NCI-H1436 (cell line): ENCODE measurements around the gene PRKRA.
"Not testable (repeated sequence)": the region's sequence is repeated elsewhere in the genome, so short reads cannot be mapped to it uniquely, and the experiment has no call there.

Experiments used
- DNase-seq: peaks from one replicate; lab custom pipeline; 2025; lab: John Stamatoyannopoulos, UW

PRKRA gene

DNA sequence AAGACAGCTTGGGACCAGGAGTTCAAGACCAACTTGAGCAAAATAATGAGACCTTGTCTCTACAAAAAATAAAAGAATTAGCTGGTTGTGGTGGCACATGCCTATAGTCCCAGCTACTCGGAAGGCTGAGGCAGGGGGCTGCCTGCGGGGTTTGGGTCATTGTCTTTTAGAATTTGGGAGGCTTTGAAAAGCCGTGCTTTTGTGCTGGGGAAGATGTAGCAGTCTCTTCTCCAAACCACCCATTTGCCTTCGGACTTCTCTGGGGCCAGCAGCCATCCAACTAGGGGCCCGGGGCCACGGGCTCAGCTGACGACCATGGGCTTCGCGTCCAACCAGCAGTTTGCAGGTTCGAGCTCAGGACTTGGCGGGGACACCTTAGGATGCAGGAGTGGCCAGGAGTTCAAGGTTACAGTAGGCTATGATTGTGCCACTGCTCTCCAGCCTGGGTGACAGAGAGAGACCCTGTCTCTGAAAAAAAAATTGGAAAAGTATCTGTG, 6.5 kb upstream of the PRKRA start:
- DNase-seq, result no peak

DNA sequence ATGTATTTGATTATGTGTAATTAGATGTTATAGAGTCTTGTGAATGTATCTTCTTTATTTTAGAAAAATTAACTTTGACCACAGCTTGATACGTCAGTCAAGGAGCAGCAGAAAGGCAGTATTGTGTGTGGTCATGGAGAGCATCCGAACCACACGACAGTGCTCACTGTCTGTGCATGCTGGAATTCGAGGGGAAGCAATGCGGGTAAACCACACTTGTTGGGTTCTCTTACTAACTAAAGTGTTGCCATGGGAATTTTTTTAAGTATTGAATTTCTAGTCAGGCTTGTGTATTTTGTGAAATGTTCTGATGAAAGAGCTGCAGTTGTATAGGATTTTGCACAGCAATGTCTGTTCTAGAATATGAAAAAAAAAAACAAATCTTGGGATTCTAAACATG, 5.0 kb upstream of the PRKRA start:
- no peak for DNase-seq

DNA sequence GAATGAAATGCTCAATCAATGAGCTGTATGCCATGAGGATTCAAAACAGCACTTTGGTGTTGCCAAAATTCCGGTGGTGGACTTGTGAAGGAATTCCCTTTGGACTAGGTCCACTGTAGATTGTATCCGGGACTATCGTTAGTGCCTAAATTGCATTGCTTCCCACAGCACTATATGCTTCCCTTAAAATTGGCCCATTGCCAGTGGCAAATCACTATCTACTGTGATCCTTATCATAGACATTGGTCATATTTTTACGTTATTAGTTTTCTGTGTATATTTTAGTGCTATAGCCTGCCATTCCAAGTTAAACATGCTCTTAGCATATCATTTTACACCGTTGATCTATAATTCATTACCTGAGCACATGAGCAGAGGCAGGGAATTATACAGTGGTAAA, 1.9 kb upstream of the PRKRA start:
- no peak for DNase-seq

DNA sequence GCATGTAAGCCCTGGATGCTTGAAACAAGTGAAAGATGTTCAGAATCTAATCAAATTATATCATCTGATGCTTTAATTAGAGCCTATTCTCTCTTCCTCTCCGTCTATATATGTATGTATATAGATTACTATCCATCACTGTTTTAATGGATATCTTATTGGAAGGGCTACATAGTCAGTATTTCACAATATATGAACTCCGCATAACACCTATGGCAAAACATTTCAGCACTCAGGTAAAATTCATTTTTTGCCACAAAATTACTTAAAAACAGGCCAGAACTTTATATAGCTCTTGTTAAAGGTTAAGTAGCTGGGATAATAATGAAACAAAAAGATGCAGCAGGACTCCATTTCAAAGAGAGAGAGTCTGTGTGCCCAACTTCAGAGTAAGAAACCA, 1.4 kb upstream of the PRKRA start:
- DNase-seq, result no peak

DNA sequence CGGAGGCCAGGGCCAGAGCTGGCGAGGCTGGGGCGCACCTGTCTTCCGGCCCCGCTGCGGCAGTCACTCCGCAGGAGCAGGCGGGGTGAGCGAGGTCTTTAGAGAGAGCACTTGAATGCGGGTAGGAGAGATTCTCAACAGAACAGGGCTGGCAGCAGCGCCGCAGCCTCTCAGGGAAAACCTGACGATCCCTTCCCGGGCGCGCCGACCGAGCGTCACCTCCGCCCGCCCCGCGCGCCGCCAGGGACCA, 526 bp downstream of the PRKRA start:
- DNase-seq, result no peak

DNA sequence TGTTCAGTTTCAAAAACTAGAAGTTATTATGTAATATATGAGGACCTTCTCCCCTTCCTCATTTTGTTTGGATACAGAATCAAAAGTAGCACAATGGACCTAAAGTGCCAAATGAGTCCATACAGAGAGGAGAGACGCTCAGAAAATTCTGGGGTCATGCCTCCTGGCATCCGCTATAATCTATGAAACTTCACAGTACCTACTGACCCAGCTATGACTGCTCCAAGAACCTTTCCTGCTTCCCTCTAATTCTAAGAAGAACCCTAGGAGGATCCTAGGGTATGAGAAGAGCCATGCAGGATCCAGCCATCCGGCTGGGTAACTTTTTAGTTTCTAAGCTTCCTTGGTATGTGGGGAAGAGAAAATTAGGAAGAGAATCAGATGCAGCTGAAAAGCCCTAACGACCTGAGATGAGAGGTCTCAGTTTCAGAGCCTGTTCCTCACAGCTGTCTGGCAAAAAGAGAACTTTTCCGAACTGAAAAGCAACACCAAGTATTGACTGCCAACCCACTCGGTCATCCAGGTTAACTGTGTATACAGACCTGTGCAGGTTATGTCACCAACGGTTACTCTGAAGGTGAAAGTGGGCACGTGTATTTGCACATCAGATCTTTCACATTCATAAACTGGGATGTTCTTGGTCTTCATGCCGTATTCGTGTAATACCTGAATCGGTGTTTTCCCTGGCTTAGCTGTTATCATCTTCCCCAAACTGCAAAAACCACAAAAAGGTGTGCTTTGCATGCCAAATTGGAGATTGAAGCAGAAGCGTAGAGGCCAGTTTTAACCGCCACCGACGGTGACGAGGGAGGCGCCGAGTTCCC, 1.1 kb downstream of the PRKRA start:
- no peak for DNase-seq

DNA sequence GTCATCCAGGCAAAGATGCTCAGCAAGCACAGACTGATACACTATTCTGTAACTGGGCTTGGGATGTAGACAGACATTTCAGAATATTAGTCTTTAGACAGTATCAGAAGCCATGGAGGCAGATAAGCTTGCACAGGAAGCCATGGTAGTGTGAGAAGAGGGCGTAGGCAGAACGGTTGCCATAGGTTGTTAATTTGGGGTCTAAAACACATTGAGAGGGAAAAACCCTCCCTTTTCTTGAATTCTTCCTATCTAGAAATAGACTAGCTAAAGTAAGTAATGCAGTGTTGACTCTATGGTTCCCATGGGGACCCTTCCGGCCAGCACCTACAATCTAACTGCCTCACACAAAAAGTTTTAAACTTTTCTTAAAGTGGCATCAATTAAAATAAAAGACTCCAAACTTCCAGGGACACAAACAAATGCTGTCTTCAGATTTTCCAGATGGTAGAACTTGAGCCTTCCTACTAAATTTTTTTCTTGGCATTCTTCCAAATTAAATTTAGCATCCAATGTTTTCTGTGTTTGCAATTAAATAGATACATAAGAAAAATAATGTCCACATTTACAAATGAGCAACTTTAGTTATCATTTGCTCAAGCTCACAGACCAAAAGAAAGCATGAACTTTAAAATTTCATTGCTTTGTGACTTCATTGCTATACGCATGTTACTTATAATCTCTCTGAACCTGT, 1.9 kb downstream of the PRKRA start:
- DNase-seq, result no peak

DNA sequence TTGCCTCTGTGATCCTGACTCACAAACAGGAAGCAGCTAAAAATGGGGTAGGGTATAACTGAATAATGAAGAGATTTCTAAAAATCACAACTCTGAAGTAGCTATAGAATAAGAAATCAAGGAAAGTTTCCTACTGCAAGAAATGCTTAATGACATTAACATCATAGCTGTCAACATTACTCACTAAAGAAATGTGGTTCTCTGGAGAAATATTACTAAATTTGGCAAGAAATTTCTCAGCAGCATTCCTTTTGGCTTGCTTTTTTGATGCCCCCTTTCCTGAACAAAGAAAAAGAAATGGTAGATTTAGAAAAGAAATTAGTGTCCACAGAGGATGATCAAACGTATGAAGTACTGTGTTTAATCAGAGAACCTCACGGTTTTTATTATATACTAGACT, 9.5 kb downstream of the PRKRA start:
- DNase-seq, result no peak

DNA sequence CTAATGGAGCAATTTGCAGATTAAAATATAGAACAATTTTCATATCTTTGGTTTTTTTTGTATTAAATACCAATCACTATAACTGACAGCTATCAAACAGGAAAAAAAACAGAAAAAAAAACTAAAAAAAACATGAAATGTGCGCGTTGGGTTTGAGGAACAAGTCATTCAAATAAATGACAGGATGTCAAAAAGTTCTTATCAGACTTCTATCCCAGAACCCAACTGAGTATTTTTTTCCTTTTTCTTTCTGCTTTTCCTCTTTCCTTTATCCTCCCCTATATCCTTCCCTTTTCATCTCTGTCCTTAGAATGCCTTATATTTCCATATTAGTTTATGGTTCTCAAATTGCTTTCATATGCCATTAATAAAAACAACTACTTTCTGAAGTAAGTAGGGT, 14.3 kb downstream of the PRKRA start:
- DNase-seq, result no peak

DNA sequence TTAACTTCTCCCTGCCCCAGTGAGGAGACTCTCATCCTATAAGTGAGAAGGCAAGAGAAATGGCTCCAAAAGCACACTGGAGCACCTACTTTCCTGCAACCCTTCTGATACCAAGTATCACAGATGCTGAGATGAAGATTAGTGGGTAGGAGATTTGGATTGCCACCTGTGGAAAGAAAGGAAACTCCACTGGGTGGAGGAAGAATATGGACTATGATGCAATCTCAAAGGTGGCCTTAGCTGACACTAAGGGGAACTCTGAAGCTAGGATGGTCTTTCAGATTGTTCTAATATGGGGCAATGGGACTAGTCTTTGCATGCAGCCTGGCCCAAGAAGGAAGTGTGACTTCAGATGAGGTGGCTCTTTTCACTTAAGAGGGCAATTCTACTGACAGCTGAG, 21.6 kb downstream of the PRKRA start:
- no peak for DNase-seq

DNA sequence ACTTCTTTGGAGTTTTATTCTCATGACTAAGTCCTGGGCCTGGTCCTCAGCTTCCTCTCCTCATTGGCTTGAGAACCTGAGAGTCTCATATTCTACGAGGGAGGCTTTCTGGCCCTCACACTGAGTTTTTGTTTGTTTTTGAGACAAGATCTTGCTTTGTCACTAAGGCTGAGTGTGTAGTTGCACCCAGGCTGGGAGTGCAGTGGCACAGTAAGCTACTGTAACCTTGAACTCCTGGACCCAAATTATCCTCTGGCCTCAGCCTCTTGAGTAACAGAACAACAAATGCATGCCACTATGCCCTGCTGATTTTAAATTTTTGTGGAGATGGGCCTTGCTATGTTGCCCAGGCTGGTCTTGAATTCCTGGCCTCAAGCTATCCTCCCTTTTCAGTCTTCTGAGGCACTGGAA, 22.6 kb downstream of the PRKRA start:
- no peak for DNase-seq

DNA sequence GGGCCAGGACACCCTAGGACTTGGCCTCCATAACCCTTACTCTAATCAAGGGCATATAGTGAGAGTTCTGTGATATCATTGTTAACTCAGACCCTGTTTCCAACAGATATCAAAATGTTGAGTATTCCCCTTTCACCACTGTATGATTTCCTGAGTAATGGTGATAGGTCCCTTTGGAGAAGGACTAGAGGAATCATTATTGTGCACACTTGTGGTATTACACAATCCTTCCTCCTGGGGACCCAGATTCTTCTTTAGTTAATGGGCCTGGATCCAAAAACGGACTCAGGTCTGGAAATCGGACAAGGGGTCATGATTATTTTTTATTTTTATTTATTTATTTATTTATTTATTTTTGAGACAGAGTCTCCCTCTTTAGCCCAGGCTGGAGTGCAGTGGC, 23.5 kb downstream of the PRKRA start:
- DNase-seq, result no peak

DNA sequence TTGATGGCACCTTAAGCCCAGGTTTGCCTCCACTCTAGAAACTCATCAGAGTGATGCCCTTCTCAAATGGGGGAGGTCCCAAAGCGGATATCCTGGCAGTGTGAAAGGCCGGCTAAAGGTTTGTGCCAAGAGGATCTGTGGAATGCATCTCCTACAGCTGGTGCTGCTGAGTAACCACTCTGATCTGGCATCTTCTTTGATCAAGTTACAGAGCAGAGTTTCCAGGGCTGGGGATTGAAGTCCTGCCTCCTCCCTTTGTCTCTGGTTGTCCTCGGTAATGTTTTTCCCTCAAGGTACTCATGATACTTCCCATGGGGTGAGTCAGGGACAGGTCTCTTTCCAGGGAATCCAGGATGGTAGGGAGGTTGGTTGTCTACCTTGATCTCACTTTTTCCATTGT, 24.6 kb downstream of the PRKRA start:
- DNase-seq, result no peak

DNA sequence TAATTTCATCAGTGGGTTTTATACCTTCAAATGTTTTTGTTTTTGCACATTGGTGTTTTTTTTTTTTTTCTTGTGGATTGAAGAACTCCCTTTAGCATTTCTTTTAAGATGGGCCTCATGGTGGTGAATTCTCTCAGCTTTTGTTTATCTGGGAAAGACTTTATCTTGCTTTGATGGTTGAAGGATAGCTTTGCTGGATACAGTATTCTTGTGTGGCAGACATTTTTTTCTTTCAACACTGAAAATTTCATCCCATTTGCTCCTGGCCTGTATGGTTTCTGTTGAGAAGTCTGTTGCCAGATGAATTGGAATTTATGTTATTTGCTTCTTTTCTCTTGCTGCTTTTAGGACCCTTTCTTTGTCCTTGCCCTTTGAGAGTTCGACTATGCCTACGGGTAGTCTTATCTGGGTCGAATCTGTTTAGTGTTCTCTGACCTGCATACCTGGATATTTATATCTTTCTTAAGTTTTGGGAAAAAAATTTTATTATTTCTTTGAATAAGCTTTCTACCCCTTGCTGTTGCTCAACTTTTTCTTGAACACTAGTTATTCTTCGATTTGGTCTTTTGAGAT, 25.6 kb downstream of the PRKRA start:
- DNase-seq, result no peak

DNA sequence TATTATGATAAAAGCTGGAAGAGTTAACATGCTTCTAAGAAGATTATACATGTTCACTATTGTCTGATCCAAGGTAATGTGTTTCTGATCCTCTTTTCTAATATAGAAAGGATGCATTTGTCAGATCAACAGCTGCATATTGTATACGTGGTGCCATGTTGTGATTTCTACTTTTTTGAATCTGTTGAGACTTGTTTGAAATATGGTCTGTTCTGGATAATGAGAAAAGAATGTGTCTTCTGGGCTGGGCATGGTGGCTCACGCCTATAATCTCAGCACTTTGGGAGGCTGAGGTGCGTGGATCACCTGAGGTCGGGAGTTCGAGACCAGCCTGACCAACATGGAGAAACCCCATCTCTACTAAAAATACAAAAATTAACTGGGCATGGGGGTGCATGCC, 27.2 kb downstream of the PRKRA start:
- DNase-seq, result not testable (repeated sequence)

DNA sequence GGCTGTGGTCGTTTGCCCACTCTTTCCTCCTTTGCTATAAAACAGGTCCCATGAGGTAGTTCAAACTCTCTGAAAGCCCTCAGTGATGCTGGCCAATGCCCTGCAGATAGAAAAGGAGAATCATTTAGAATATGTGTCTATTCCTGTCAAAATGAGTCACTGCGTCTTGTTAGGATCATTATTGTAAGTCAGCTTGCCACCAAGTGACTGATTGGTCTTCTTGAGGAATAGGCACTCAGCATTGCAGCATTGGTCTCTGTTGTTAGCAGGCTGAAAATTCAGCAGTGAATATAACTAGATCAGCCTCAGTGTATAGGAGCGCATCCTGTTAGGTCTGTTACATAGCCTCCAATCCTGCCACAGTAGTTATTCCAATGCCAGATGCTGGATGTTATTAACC, 28.9 kb downstream of the PRKRA start:
- DNase-seq, result no peak

DNA sequence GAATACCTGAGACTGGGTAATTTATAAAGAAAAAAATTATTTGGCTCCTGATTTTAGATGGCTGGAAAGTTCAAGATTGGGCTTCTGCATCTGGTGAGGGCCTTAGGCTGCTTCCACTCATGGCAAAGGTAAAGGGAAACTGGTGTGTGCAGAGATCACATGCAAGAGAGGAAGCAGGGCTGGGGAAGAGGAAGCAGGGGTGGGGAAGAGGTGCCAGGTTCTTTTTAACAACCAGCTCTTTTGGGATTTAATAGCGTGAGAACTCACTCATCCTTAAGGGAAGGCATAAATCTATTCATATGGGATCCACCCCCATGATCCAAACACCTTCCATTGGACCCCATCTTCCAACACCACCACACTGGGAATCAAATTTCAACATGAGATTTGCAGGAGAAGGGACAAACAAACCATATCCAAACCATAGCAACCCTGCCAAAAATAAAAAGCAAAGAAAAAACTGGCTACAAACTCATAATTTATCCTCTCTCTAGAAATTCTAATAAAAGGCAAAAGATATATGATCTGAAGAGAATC, 30.4 kb downstream of the PRKRA start:
- no peak for DNase-seq

DNA sequence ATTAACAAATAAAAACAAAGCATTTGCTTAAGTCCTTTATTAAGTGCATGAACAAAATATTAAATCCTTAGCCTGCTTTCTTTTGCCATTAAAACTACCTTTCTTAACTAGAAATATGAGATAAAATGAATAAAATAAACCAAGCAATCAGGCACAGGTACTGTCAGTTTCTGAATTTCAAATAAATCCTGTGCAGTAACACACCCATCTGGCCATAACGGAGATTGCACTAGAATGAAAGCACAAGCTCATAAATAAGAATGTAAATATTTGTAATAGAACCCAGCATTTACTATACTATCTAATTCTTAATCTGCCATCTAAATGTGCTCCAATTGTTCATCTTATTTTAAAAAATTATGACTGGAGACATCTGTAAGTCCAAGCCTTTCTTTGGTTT, 31.9 kb downstream of the PRKRA start:
- no peak for DNase-seq

DNA sequence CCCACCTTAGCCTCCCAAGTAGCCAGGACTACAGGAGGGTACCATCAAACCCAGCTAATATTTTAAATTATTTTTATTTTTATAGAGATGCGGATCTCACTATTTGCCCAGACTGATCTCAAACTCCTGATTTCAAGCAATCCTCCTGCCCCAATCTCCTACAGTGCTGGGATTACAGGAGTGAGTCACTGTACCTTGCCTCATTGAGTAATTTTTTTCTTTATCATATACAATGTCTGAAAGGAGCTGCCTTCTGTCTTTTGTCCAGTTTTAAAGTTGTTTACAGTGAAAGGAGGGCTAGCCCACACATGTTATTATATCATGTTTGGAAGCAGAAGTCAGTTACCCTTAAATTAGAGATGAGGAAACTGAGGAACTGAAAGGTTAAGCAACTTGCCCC, 32.5 kb downstream of the PRKRA start:
- DNase-seq, result no peak

DNA sequence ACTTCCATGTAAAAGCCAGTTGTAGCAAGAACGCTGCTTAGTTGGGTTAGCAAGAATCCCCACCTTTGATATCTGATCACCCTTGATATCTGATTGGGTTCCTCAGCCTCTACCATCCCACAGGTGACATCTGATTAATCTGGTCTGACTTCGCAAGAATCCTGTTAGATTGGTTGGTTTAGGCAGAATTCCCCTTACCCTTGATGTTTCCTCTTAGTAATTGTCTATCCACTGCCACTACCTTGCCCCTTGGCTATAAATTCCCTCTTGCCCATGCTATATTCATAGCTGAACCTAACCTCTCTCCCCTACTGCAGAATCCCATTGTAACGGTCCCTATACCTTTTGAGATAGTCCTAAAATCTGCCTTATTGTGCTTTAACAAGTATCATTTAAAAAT, 33.1 kb downstream of the PRKRA start:
- no peak for DNase-seq

DNA sequence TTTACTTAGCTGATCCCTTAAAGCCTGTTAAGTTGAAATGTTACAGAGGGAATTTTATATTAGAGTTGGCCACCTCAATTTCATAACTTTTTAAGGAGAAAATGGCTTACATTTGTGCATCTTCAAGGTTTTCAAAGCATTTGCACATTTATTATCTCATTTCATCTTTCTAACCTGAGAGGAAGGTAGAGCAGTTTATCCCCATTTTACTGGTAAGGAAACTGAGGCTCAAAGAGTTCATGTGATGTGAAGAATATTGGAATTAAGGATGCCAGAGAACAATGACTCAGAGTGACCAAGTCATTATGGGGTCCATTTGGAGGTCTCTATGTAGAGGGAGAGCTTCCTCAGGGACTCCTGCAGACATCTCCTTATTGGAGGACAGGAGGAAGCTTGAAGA, 35.0 kb downstream of the PRKRA start:
- no peak for DNase-seq

DNA sequence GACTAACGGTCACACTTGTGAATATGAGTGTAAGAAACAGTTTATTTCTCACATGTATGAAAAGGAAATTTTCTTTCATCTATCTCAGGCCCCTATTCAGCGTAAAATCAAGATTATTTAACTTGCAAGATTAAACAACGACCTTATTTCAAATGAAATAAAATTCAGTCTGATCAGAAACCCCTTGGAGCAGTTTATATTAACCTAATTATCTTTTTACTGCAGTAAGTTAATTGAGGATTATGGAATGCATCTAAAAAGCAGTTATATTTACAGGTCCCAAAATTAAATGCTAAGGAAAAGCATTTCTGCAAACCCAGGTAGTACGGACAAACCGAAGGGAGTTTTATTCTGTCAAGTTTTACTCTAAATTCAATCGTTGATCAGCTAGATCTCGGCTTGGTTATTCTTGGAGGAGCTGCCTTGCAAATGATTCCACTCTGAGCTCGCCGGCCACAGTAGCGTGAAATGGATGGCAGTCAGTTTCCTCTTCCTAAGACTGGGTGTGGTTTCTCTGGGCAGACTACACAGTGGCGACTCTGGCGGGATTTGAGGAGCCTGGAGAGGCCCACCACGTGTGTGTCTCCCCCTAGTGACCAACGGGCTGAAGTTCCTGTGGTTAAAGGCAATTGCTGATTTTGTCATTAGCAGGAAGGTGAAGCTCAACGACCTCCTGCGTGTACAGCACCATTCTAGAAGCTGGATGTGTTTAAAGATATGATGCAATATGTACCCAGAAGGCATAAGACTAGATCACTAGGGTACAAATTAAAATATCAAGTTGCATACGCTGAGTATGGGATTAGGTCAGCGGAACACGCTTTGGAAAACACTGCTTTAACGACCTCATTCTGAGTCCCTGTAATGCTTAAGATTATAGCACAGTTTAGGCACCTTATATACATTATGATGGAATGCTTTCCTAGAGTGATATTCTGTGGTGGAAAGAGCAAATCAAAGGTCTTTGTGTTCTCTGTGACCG, 36.4 kb downstream of the PRKRA start:
- DNase-seq, result peak; percentile 91
